ENCODE results near the gene ATP5IF1. TPM values are rescaled to one million over a fixed set of nuclear protein-coding genes. Genes with fewer than 3 reads are reported as not detected.

ATP5IF1 gene
- total RNA-seq, 1 donor from 2014 or later: 36.0 TPM

GRCh38 chr1:28199328-28200233, 36.3 kb upstream of the ATP5IF1 start:
- no peak overlapping the region for H3K4me3 ChIP-seq (ENCODE audit: low read length in 3 of 3)
- no peak overlapping the region for H3K27ac ChIP-seq (ENCODE audit: low read depth, low read length)
- no peak overlapping the region for H3K9ac ChIP-seq (ENCODE audit: low read depth in 1 of 3, low read length in 3 of 3)
- no peaks in the 10 kb centered on the region for H3K9me3 ChIP-seq (ENCODE audit: control insufficient read depth in 3 of 3, low read length in 3 of 3)
- no peaks in the 10 kb centered on the region for H3K4me1 ChIP-seq (ENCODE audit: control insufficient read depth in 3 of 3, insufficient read depth in 3 of 3, low read length in 3 of 3)
- H3K27me3 ChIP-seq (ENCODE audit: control insufficient read depth in 3 of 3, insufficient read depth in 3 of 3, low read length in 3 of 3): no peaks in the 10 kb centered on the region
- peaks cover 46 to 59% (median 53%) of the 10 kb centered on the region in 3 donors for H3K36me3 ChIP-seq (ENCODE audit: control insufficient read depth in 3 of 3, insufficient read depth in 3 of 3, low read length in 3 of 3)

GRCh38 chr1:28200234-28200873, 35.6 kb upstream of the ATP5IF1 start:
- no peaks in the 10 kb centered on the region for H3K4me1 ChIP-seq (ENCODE audit: control insufficient read depth in 3 of 3, insufficient read depth in 3 of 3, low read length in 3 of 3)
- H3K36me3 ChIP-seq (ENCODE audit: control insufficient read depth in 3 of 3, insufficient read depth in 3 of 3, low read length in 3 of 3): peaks cover 47 to 66% (median 58%) of the 10 kb centered on the region in 3 donors
- no peak overlapping the region for H3K4me3 ChIP-seq (ENCODE audit: low read length in 3 of 3)
- no peaks in the 10 kb centered on the region for H3K9me3 ChIP-seq (ENCODE audit: control insufficient read depth in 3 of 3, low read length in 3 of 3)
- no peaks in the 10 kb centered on the region for H3K27me3 ChIP-seq (ENCODE audit: control insufficient read depth in 3 of 3, insufficient read depth in 3 of 3, low read length in 3 of 3)
- H3K27ac ChIP-seq (ENCODE audit: low read depth, low read length): no peak overlapping the region
- H3K9ac ChIP-seq (ENCODE audit: low read depth in 1 of 3, low read length in 3 of 3): no peak overlapping the region

GRCh38 chr1:28205243-28205642, 30.7 kb upstream of the ATP5IF1 start:
- Histone ChIP-seq H3K9ac (ENCODE audit: low read depth in 1 of 3, low read length in 3 of 3) (no peak overlapping the region), H3K27me3 (ENCODE audit: control insufficient read depth in 3 of 3, insufficient read depth in 3 of 3, low read length in 3 of 3) (no peaks in the 10 kb centered on the region), H3K4me1 (ENCODE audit: control insufficient read depth in 3 of 3, insufficient read depth in 3 of 3, low read length in 3 of 3) (peaks cover 0 to 9% (median 0%) of the 10 kb centered on the region in 3 donors), H3K4me3 (ENCODE audit: low read length in 3 of 3) (no peak overlapping the region), H3K27ac (ENCODE audit: low read depth, low read length) (no peak overlapping the region), H3K9me3 (ENCODE audit: control insufficient read depth in 3 of 3, low read length in 3 of 3) (no peaks in the 10 kb centered on the region), H3K36me3 (ENCODE audit: control insufficient read depth in 3 of 3, insufficient read depth in 3 of 3, low read length in 3 of 3) (peaks cover 29 to 60% (median 52%) of the 10 kb centered on the region in 3 donors)

DNA sequence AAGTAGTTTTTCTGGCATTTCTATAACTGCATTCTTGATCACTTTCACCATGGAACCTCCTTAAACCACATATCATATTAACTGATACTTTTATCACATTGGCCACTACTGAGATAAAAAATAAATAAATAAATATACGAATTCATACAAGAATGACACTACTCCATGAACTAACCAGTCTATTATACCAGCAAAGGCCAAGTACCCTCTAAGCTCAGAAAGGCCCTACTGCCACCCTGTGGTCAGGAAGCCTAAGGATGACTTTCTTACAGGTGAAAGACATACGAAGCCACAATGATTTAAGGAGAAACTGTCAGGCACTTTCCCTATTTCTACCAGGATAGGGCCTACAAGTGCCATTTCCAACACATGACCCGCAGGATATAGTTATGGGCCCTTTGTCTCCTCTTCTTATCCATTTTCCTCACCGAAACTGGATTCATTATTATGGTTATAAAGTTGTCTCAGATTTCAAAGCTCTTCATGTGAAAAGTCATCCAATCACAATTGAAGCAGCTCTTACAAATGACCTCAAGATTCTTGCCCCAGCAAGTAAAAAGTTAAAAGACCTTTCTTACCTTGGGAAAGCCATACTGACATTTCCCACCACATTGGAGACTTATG, 27.0 kb upstream of the ATP5IF1 start:
- H3K27ac ChIP-seq (ENCODE audit: low read depth, low read length): peak overlapping the region; percentile 15
- peaks cover 10 to 40% (median 29%) of the 10 kb centered on the region in 3 donors for H3K36me3 ChIP-seq (ENCODE audit: control insufficient read depth in 3 of 3, insufficient read depth in 3 of 3, low read length in 3 of 3)
- H3K4me3 ChIP-seq (ENCODE audit: low read length in 3 of 3): no peak overlapping the region
- H3K9ac ChIP-seq (ENCODE audit: low read depth in 1 of 3, low read length in 3 of 3): no peak overlapping the region
- H3K27me3 ChIP-seq (ENCODE audit: control insufficient read depth in 3 of 3, insufficient read depth in 3 of 3, low read length in 3 of 3): no peaks in the 10 kb centered on the region
- peaks cover 0 to 9% (median 0%) of the 10 kb centered on the region in 3 donors for H3K4me1 ChIP-seq (ENCODE audit: control insufficient read depth in 3 of 3, insufficient read depth in 3 of 3, low read length in 3 of 3)
- H3K9me3 ChIP-seq (ENCODE audit: control insufficient read depth in 3 of 3, low read length in 3 of 3): no peaks in the 10 kb centered on the region

DNA sequence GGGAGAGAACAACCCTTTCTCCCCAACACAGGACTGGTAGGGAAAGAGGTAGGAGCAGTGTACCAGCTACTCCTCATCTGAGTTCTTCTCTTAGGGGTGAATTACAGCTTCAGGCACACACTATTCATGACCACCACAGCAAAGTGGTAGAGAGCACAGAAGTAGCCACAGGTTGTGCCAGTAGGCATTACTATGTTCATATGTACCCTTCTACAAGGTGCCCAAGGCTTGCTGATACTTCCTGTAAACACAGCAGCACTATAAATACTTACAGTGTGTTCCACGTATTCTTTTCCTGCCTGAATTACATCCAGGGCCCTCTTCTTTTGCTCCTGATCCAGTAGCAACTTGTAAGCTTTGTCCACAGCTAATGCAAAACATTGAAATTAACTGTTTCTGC, 26.2 kb upstream of the ATP5IF1 start:
- no peaks in the 10 kb centered on the region for H3K27me3 ChIP-seq (ENCODE audit: control insufficient read depth in 3 of 3, insufficient read depth in 3 of 3, low read length in 3 of 3)

DNA sequence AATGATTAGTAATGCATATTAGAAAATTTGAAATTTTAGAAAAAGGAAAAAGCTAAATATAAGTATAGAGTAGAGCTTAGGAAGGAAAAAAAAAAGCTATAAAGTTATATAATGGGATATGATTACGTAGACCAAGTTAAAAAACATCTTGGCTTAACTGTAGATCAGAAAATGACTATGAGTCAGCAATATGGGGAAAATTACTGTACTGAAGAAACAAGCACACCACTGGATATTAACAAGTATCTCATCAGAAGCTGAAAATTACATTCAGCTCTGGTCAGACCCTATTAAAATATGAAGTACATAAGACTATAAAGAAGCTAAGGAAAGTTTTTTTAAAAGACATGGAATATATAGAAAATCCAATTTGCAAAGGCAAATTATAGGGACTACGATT, 22.6 kb upstream of the ATP5IF1 start:
- H3K9me3 ChIP-seq (ENCODE audit: control insufficient read depth in 3 of 3, low read length in 3 of 3): no peaks in the 10 kb centered on the region
- no peak overlapping the region for H3K27ac ChIP-seq (ENCODE audit: low read depth, low read length)
- H3K4me1 ChIP-seq (ENCODE audit: control insufficient read depth in 3 of 3, insufficient read depth in 3 of 3, low read length in 3 of 3): peaks cover 0 to 9% (median 0%) of the 10 kb centered on the region in 3 donors
- H3K36me3 ChIP-seq (ENCODE audit: control insufficient read depth in 3 of 3, insufficient read depth in 3 of 3, low read length in 3 of 3): peaks cover 7 to 23% (median 15%) of the 10 kb centered on the region in 3 donors
- H3K27me3 ChIP-seq (ENCODE audit: control insufficient read depth in 3 of 3, insufficient read depth in 3 of 3, low read length in 3 of 3): no peaks in the 10 kb centered on the region
- H3K9ac ChIP-seq (ENCODE audit: low read depth in 1 of 3, low read length in 3 of 3): no peak overlapping the region
- no peak overlapping the region for H3K4me3 ChIP-seq (ENCODE audit: low read length in 3 of 3)

More for the DNA sequence above, 26.2 kb upstream of the ATP5IF1 start:
- Histone ChIP-seq H3K9ac (ENCODE audit: low read depth in 1 of 3, low read length in 3 of 3) (no peak overlapping the region), H3K4me1 (ENCODE audit: control insufficient read depth in 3 of 3, insufficient read depth in 3 of 3, low read length in 3 of 3) (peaks cover 0 to 9% (median 0%) of the 10 kb centered on the region in 3 donors), H3K9me3 (ENCODE audit: control insufficient read depth in 3 of 3, low read length in 3 of 3) (no peaks in the 10 kb centered on the region), H3K4me3 (ENCODE audit: low read length in 3 of 3) (no peak overlapping the region), H3K36me3 (ENCODE audit: control insufficient read depth in 3 of 3, insufficient read depth in 3 of 3, low read length in 3 of 3) (peaks cover 7 to 33% (median 21%) of the 10 kb centered on the region in 3 donors), H3K27ac (ENCODE audit: low read depth, low read length) (peak overlapping the region; percentile 15)

GRCh38 chr1:28229089-28229488, 6.8 kb upstream of the ATP5IF1 start:
- Histone ChIP-seq H3K4me1 (ENCODE audit: control insufficient read depth in 3 of 3, insufficient read depth in 3 of 3, low read length in 3 of 3) (peaks cover 5 to 11% (median 6%) of the 10 kb centered on the region in 3 donors), H3K4me3 (ENCODE audit: low read length in 3 of 3) (no peak overlapping the region), H3K9me3 (ENCODE audit: control insufficient read depth in 3 of 3, low read length in 3 of 3) (no peaks in the 10 kb centered on the region)

DNA sequence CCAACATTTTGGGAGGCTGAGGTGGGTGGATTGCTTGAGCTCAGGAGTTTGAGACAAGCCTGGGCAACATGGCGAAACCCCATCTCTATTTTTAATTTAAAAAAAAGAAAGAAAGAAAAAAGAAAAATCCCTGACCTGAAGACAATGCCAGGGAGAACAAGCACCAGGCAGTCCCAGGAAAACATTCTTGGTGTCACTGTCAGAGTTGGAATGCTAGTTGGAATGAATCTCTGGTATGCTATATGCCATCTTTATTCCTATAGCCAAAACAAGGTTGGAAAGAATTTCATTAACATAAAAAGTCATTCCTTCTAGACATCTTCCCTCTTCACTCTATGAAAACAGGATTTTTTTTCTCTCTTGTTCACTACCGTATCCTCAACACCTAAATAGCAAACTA, 5.9 kb upstream of the ATP5IF1 start:
- Histone ChIP-seq H3K36me3 (ENCODE audit: control insufficient read depth in 3 of 3, insufficient read depth in 3 of 3, low read length in 3 of 3) (peaks cover 15 to 24% (median 23%) of the 10 kb centered on the region in 3 donors), H3K27me3 (ENCODE audit: control insufficient read depth in 3 of 3, insufficient read depth in 3 of 3, low read length in 3 of 3) (no peaks in the 10 kb centered on the region), H3K9ac (ENCODE audit: low read depth in 1 of 3, low read length in 3 of 3) (no peak overlapping the region), H3K4me3 (ENCODE audit: low read length in 3 of 3) (no peak overlapping the region), H3K9me3 (ENCODE audit: control insufficient read depth in 3 of 3, low read length in 3 of 3) (no peaks in the 10 kb centered on the region), H3K4me1 (ENCODE audit: control insufficient read depth in 3 of 3, insufficient read depth in 3 of 3, low read length in 3 of 3) (peaks cover 5 to 11% (median 6%) of the 10 kb centered on the region in 3 donors), H3K27ac (ENCODE audit: low read depth, low read length) (no peak overlapping the region)

More at GRCh38 chr1:28229089-28229488, 6.8 kb upstream of the ATP5IF1 start:
- Histone ChIP-seq H3K9ac (ENCODE audit: low read depth in 1 of 3, low read length in 3 of 3) (no peak overlapping the region), H3K36me3 (ENCODE audit: control insufficient read depth in 3 of 3, insufficient read depth in 3 of 3, low read length in 3 of 3) (peaks cover 20 to 29% (median 29%) of the 10 kb centered on the region in 3 donors), H3K27ac (ENCODE audit: low read depth, low read length) (no peak overlapping the region), H3K27me3 (ENCODE audit: control insufficient read depth in 3 of 3, insufficient read depth in 3 of 3, low read length in 3 of 3) (no peaks in the 10 kb centered on the region)

- H3K4me3 ChIP-seq (ENCODE audit: low read length in 3 of 3): peak within 1 kb of the TSS; percentile 95 to 98 (median 97)
- H3K27me3 ChIP-seq (ENCODE audit: control insufficient read depth in 3 of 3, insufficient read depth in 3 of 3, low read length in 3 of 3): no peaks in the 10 kb centered on the region
- peaks cover 6 to 8% (median 7%) of the 10 kb centered on the region in 3 donors for H3K36me3 ChIP-seq (ENCODE audit: control insufficient read depth in 3 of 3, insufficient read depth in 3 of 3, low read length in 3 of 3)
- no peaks in the 10 kb centered on the region for H3K9me3 ChIP-seq (ENCODE audit: control insufficient read depth in 3 of 3, low read length in 3 of 3)
- peak within 1 kb of the TSS; percentile 92 for H3K27ac ChIP-seq (ENCODE audit: low read depth, low read length)
- H3K4me1 ChIP-seq (ENCODE audit: control insufficient read depth in 3 of 3, insufficient read depth in 3 of 3, low read length in 3 of 3): peaks cover 13 to 26% (median 21%) of the 10 kb centered on the region in 3 donors
- peak within 1 kb of the TSS; percentile 87 to 97 (median 96) for H3K9ac ChIP-seq (ENCODE audit: low read depth in 1 of 3, low read length in 3 of 3)
Observed at GRCh38 chr1:28232558-28233263, 3.2 kb upstream of the ATP5IF1 start, which contains the start of gene DNAJC8. DNAJC8 (minus strand) TSS chr1:28233029; CDS start chr1:28232998, 31 bp downstream.
